Adrenal gland (tissue), 5 donors: ENCODE data around the gene FAM117B.

Experiments
- POLR2A ChIP-seq, 2 donors: fragments of 450-650 bp; IDR thresholded peaks; one replicate each; pipeline ENCODE4 v1.6.1; 2017; ENCODE audit warnings: antibody characterized with exemption in 2 of 2, mild to moderate bottlenecking in 2 of 2, moderate library complexity in 1 of 2
- TF ChIP-seq, protein P1 (sequence below), 6 experiments: fragments of 450-650 bp in 4 of 6; fragments of 200-600 bp in 2 of 6; sonication (generic) in 1 of 6; IDR thresholded peaks; 1 replicate in 5 of 6; 2 replicates in 1 of 6; pipeline versions ENCODE4 v1.5.1 to v1.8.0; 2016 to 2021; ENCODE audit warnings: antibody characterized with exemption in 6 of 6, mild to moderate bottlenecking in 2 of 6, moderate library complexity in 1 of 6
- donor health status: DM: no; HTN: no; CAD: no.

DNA sequence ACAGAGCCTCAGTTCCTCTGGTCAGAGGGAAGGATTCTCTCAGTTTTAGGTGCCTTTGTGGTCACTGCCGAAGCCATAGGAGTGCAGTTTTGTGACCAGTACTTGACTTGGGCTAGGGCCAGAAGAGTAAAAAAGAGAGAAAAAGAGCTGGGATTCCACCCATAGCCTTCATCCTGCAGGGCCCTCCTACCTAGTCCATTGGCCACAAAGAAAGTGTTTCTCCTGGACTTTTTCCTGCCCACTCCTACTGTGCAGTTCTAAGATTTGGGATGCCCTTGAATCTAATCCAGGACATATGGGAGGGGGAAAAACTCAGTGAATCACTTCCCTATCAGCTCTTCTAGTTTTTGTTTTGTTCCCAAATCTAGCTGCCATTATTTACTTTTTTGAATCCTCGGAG lies 26.0 kb downstream of the FAM117B start:
- TF ChIP-seq, protein P1, sequence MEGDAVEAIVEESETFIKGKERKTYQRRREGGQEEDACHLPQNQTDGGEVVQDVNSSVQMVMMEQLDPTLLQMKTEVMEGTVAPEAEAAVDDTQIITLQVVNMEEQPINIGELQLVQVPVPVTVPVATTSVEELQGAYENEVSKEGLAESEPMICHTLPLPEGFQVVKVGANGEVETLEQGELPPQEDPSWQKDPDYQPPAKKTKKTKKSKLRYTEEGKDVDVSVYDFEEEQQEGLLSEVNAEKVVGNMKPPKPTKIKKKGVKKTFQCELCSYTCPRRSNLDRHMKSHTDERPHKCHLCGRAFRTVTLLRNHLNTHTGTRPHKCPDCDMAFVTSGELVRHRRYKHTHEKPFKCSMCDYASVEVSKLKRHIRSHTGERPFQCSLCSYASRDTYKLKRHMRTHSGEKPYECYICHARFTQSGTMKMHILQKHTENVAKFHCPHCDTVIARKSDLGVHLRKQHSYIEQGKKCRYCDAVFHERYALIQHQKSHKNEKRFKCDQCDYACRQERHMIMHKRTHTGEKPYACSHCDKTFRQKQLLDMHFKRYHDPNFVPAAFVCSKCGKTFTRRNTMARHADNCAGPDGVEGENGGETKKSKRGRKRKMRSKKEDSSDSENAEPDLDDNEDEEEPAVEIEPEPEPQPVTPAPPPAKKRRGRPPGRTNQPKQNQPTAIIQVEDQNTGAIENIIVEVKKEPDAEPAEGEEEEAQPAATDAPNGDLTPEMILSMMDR (IDR thresholded peaks at IDR 0.05): no peak
- TF ChIP-seq POLR2A (IDR thresholded peaks at IDR 0.05): peak in 1 of 2 donors; percentile 32
